ENCODE measurements around the gene FXR1. TPM values are rescaled to one million over a fixed set of nuclear protein-coding genes. Genes with fewer than 3 reads are reported as not detected.

The FXR1 gene
- total RNA-seq, 4 donors from 2014 or later = 77.1 to 133 (median 95.8) TPM

GRCh38 chr3:180940826-180941225 lies 28.4 kb downstream of the FXR1 start:
- 97 to 98% methylated on average over 5 of the region's 5 CpGs for whole genome bisulfite sequencing, 2 donors
- H3K36me3 ChIP-seq = peaks cover 0 to 47% (median 0%) of the 10 kb centered on the region in 3 donors

GRCh38 chr3:180947761-180948390 lies 35.4 kb downstream of the FXR1 start:
- H3K9me3 ChIP-seq = no peaks in the 10 kb centered on the region
- no peaks in the 10 kb centered on the region for H3K4me1 ChIP-seq
- H3K27ac ChIP-seq = no peak overlapping the region
- TF ChIP-seq EP300 (IDR thresholded peaks at IDR 0.05) (no peak), CTCF (IDR thresholded peaks at IDR 0.05) (no peak), POLR2A (IDR thresholded peaks at IDR 0.05) (no peak)
- no peaks in the 10 kb centered on the region for H3K27me3 ChIP-seq
- peaks cover 0 to 66% (median 4%) of the 10 kb centered on the region in 3 donors for H3K36me3 ChIP-seq
- WGBS, 2 donors = 91 to 95% methylated on average over 4 of the region's 4 CpGs
- no peak overlapping the region for H3K4me3 ChIP-seq
- DNase-seq (ENCODE audit: low spot score in 2 of 2) = no peak

More at GRCh38 chr3:180940826-180941225, 28.4 kb downstream of the FXR1 start:
- H3K4me3 ChIP-seq = no peak overlapping the region
- DNase-seq (ENCODE audit: low spot score in 2 of 2) = no peak
- TF ChIP-seq CTCF (IDR thresholded peaks at IDR 0.05) (no peak), POLR2A (IDR thresholded peaks at IDR 0.05) (no peak), EP300 (IDR thresholded peaks at IDR 0.05) (no peak)
- H3K27ac ChIP-seq = no peak overlapping the region
- H3K4me1 ChIP-seq = no peaks in the 10 kb centered on the region
- no peaks in the 10 kb centered on the region for H3K27me3 ChIP-seq
- no peaks in the 10 kb centered on the region for H3K9me3 ChIP-seq

- Histone ChIP-seq H3K27ac (no peak overlapping the region), H3K4me1 (no peaks in the 10 kb centered on the region), H3K27me3 (no peaks in the 10 kb centered on the region), H3K36me3 (peaks cover 0 to 84% (median 0%) of the 10 kb centered on the region in 3 donors), H3K4me3 (no peak overlapping the region), H3K9me3 (no peaks in the 10 kb centered on the region)
- WGBS, 2 donors = 94 to 98% methylated on average over 1 of the region's 1 CpG
- DNase-seq (ENCODE audit: low spot score in 2 of 2) = no peak
- TF ChIP-seq EP300 (IDR thresholded peaks at IDR 0.05) (no peak), CTCF (IDR thresholded peaks at IDR 0.05) (no peak), POLR2A (IDR thresholded peaks at IDR 0.05) (no peak)
These were observed 47.2 kb downstream of the FXR1 start for GRCh38 chr3:180959691-180960090.

- Histone ChIP-seq H3K27me3 (no peaks in the 10 kb centered on the region), H3K4me3 (no peak overlapping the region), H3K36me3 (peaks cover 0 to 87% (median 0%) of the 10 kb centered on the region in 3 donors), H3K4me1 (no peaks in the 10 kb centered on the region), H3K27ac (no peak overlapping the region), H3K9me3 (no peaks in the 10 kb centered on the region)
- 79 to 87% methylated on average over 3 of the region's 3 CpGs for WGBS, 2 donors
- TF ChIP-seq EP300 (IDR thresholded peaks at IDR 0.05) (no peak), POLR2A (IDR thresholded peaks at IDR 0.05) (no peak), CTCF (IDR thresholded peaks at IDR 0.05) (no peak)
- DNase-seq (ENCODE audit: low spot score in 2 of 2) = no peak
These were observed 48.6 kb downstream of the FXR1 start for GRCh38 chr3:180961087-180961486.

- DNase-seq (ENCODE audit: low spot score in 2 of 2) = no peak
- Histone ChIP-seq H3K4me3 (no peak overlapping the region), H3K4me1 (no peaks in the 10 kb centered on the region), H3K36me3 (peaks cover 0 to 87% (median 0%) of the 10 kb centered on the region in 3 donors), H3K27ac (no peak overlapping the region), H3K9me3 (no peaks in the 10 kb centered on the region), H3K27me3 (no peaks in the 10 kb centered on the region)
- no peak for TF ChIP-seq POLR2A (IDR thresholded peaks at IDR 0.05)
- WGBS, 2 donors = 92 to 94% methylated on average over 1 of the region's 1 CpG
These were observed 49.1 kb downstream of the FXR1 start for GRCh38 chr3:180961552-180961951.
